Right kidney (tissue), 9 donors: ENCODE results near the gene BRWD1.
A peak's percentile ranks its signal among the peaks of the same experiment; 100 is the strongest.

Source experiments
- DNase-seq: peaks from one replicate; pipeline ENCODE4 v3.0.0-alpha.2; 2016
- long read RNA-seq, 8 donors: transcript quantifications; one replicate each; lab custom pipeline, GENCODE V29; 2026

The BRWD1 gene
- long read RNA-seq, donor 1, full-length matches to known transcripts = 10 of 10 reads
- long read RNA-seq, donor 1, partial matches to known transcripts = 0 of 10 reads
- long read RNA-seq, donor 1, other reads (novel, unspliced or antisense) = 0 of 10 reads
- long read RNA-seq, donor 2, transcript BRWD1-202 (5 exons, 2,495 nt) = major isoform, 9 of 9 reads
- long read RNA-seq, donor 2, partial matches to known transcripts = 0 of 9 reads
- long read RNA-seq, donor 2, other reads (novel, unspliced or antisense) = 0 of 9 reads
- long read RNA-seq, donor 3, partial matches to known transcripts = 0 of 4 reads
- long read RNA-seq, donor 3, other reads (novel, unspliced or antisense) = 0 of 4 reads
- long read RNA-seq, donor 4, transcript BRWD1-202 (5 exons, 2,495 nt) = major isoform, 8 of 8 reads
- long read RNA-seq, donor 4, partial matches to known transcripts = 0 of 8 reads
- long read RNA-seq, donor 4, other reads (novel, unspliced or antisense) = 0 of 8 reads
- long read RNA-seq, donor 5, transcript BRWD1-202 (5 exons, 2,495 nt) = major isoform, 9 of 10 reads
- long read RNA-seq, donor 5, partial matches to known transcripts = 0 of 10 reads
- long read RNA-seq, donor 5, other reads (novel, unspliced or antisense) = 0 of 10 reads
- long read RNA-seq, donor 6, transcript BRWD1-202 (5 exons, 2,495 nt) = major isoform, 10 of 11 reads
- long read RNA-seq, donor 6, partial matches to known transcripts = 0 of 11 reads
- long read RNA-seq, donor 6, other reads (novel, unspliced or antisense) = 0 of 11 reads
- long read RNA-seq, donor 7, transcript BRWD1-202 (5 exons, 2,495 nt) = major isoform, 12 of 12 reads
- long read RNA-seq, donor 7, partial matches to known transcripts = 0 of 12 reads
- long read RNA-seq, donor 7, other reads (novel, unspliced or antisense) = 0 of 12 reads
- long read RNA-seq, donor 8, transcript BRWD1-202 (5 exons, 2,495 nt) = major isoform, 6 of 6 reads
- long read RNA-seq, donor 8, partial matches to known transcripts = 0 of 6 reads
- long read RNA-seq, donor 8, other reads (novel, unspliced or antisense) = 0 of 6 reads

- DNase-seq = peak; percentile 100
These were observed at the start of gene BRWD1 for GRCh38 chr21:39313571-39314142. Gene BRWD1 (minus strand): TSS chr21:39313632. CDS start chr21:39313491, 141 bp downstream.

- no peak for DNase-seq
These were observed 49.3 kb upstream of the BRWD1 start for GRCh38 chr21:39362733-39363132.

GRCh38 chr21:39359382-39359781 lies 46.0 kb upstream of the BRWD1 start:
- DNase-seq = no peak

GRCh38 chr21:39353295-39353694 lies 39.9 kb upstream of the BRWD1 start:
- DNase-seq = no peak

- no peak for DNase-seq
These were observed 36.9 kb upstream of the BRWD1 start for GRCh38 chr21:39350094-39351005.

- DNase-seq = peak; percentile 99
These were observed 36.0 kb upstream of the BRWD1 start for GRCh38 chr21:39349211-39350093.

- DNase-seq = peak; percentile 93
These were observed 35.2 kb upstream of the BRWD1 start, which contains the start of gene HMGN1 for GRCh38 chr21:39348355-39349210. Gene HMGN1 (minus strand): TSS chr21:39349088. CDS start chr21:39348917, 171 bp downstream.

GRCh38 chr21:39348040-39348354 lies 34.6 kb upstream of the BRWD1 start:
- no peak for DNase-seq

GRCh38 chr21:39347537-39347936 lies 34.1 kb upstream of the BRWD1 start:
- peak; percentile 32 for DNase-seq

- DNase-seq = no peak
These were observed 33.4 kb upstream of the BRWD1 start for GRCh38 chr21:39346671-39347331.

GRCh38 chr21:39346206-39346605 lies 32.8 kb upstream of the BRWD1 start:
- no peak for DNase-seq

GRCh38 chr21:39345440-39345839 lies 32.0 kb upstream of the BRWD1 start:
- DNase-seq = no peak

GRCh38 chr21:39344848-39345247 lies 31.4 kb upstream of the BRWD1 start:
- DNase-seq = no peak

GRCh38 chr21:39341249-39341923 lies 28.0 kb upstream of the BRWD1 start:
- no peak for DNase-seq

- DNase-seq = no peak
These were observed 27.3 kb upstream of the BRWD1 start for GRCh38 chr21:39340687-39341086.

GRCh38 chr21:39339231-39339630 lies 25.8 kb upstream of the BRWD1 start:
- no peak for DNase-seq

- DNase-seq = no peak
These were observed 23.1 kb upstream of the BRWD1 start for GRCh38 chr21:39336457-39337008.

- no peak for DNase-seq
These were observed 21.2 kb upstream of the BRWD1 start for GRCh38 chr21:39334611-39335010.
